GM21786 (cell line): ENCODE data around the gene HINFP.
"Not testable (repeated sequence)": the region's sequence is repeated elsewhere in the genome, so short reads cannot be mapped to it uniquely, and the experiment has no call there.

Source experiments
- ATAC-seq: cut with Tn5 transposase; IDR thresholded peaks from one replicate; pipeline ENCODE4 v1.9.1; 2021; ENCODE audit not compliant: unreplicated experiment

Gene HINFP

DNA sequence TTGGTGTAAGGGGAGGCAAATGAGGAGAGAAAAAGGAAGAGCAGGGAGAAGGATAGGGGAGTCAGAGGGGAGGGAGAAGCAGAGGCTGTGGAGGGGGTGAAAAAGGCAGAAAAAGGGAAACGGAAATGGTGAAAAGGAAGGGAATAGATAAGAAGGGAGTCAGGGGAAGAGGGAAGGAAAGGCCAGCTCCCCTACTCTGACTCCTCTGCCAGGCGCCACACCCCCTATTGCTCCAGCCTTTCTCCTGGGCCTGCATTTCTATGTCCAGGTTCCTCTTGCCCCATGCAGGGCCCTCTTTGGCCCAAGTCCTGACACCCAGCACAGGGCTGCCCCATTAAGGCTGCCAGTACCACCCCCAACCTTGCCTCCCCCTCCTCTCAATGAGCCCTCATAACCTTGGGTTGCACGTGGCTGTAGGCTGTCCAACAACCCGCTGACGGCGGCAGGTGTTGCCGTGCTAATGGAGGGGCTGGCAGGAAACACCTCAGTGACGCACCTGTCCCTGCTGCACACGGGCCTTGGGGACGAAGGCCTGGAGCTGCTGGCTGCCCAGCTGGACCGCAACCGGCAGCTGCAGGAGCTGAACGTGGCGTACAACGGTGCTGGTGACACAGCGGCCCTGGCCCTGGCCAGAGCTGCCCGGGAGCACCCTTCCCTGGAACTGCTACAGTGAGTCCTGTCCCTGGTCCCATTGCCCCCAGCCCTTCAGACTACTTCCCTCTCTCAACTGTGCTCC is 60.5 kb downstream of the HINFP start:
- ATAC-seq = no peak

- ATAC-seq = not testable (repeated sequence)
Observed at GRCh38 chr11:119184399-119184798, 63.0 kb downstream of the HINFP start.
